Caco-2 (cell line): Measurements from ENCODE around the gene FOXI1. TPM values are rescaled to one million over a fixed set of nuclear protein-coding genes. Genes with fewer than 3 reads are reported as not detected.

ENCODE experiments used
- BruUV-seq: library from RNA; stranded (reverse); fragments of 400-500 nt; replicated peaks from 2 replicates; lab custom pipeline; 2021; lab: Mats Ljungman, UMichigan
- CTCF ChIA-PET: fragments of 300-600 bp; sonication (Branson Sonifier 250); formaldehyde crosslinking; loops from one replicate; lab custom pipeline; 2022; ENCODE audit warnings: antibody characterized with exemption; lab: Charles Lee
- POLR2A ChIA-PET: fragments of 300-600 bp; sonication (Branson Sonifier 250); formaldehyde crosslinking; loops from one replicate; lab custom pipeline; 2022; ENCODE audit warnings: antibody characterized with exemption; lab: Charles Lee
- DNase-seq, 2 experiments: peaks; one replicate each; pipeline versions ENCODE4 v3.0.0 to v3.0.0-alpha.2; 2020 to 2022
- H3K27me3 ChIP-seq: replicated peaks from 2 replicates; pipeline ENCODE4 v1.6.0; 2011; ENCODE audit warnings: low read length; ENCODE audit not compliant: control insufficient read depth, insufficient read depth
- H3K36me3 ChIP-seq: 2 replicates; pipeline ENCODE4 v1.5.1; 2011; ENCODE audit warnings: low read length; ENCODE audit not compliant: control insufficient read depth, insufficient read depth
- H3K4me1 ChIP-seq: fragments of 250-450 bp; sonication (Bioruptor Pico); 2 replicates; pipeline ENCODE4 v1.5.1; 2020; ENCODE audit warnings: mild to moderate bottlenecking
- H3K4me3 ChIP-seq: 2 replicates; pipeline ENCODE4 v1.5.1; 2011; ENCODE audit warnings: low read depth, mild to moderate bottlenecking, control low read depth, low read length
- H3K9me3 ChIP-seq: fragments of 250-450 bp; sonication (Bioruptor Pico); 2 replicates; pipeline ENCODE4 v1.5.1; 2020; ENCODE audit warnings: mild to moderate bottlenecking, moderate library complexity
- H3K27ac Mint-ChIP-seq: one replicate; pipeline ENCODE4 v1.8.0; 2022; ENCODE audit warnings: mixed read lengths; ENCODE audit not compliant: unreplicated experiment
- H3K27me3 Mint-ChIP-seq: one replicate; pipeline ENCODE4 v1.8.0; 2022; ENCODE audit warnings: mixed read lengths; ENCODE audit not compliant: insufficient read depth, unreplicated experiment
- H3K36me3 Mint-ChIP-seq: one replicate; pipeline ENCODE4 v1.8.0; 2022; ENCODE audit warnings: mild to moderate bottlenecking, mixed read lengths; ENCODE audit not compliant: insufficient read depth, unreplicated experiment
- H3K4me1 Mint-ChIP-seq: one replicate; pipeline ENCODE4 v1.8.0; 2022; ENCODE audit warnings: low read depth, mixed read lengths; ENCODE audit not compliant: unreplicated experiment
- H3K4me3 Mint-ChIP-seq: one replicate; pipeline ENCODE4 v1.8.0; 2022; ENCODE audit warnings: mild to moderate bottlenecking, moderate library complexity, mixed read lengths; ENCODE audit not compliant: unreplicated experiment
- H3K9me3 Mint-ChIP-seq: one replicate; pipeline ENCODE4 v1.8.0; 2022; ENCODE audit warnings: mixed read lengths; ENCODE audit not compliant: unreplicated experiment
- intact Hi-C: fragments of 100-400 bp; cut with micrococcal nuclease; formaldehyde crosslinking; loops from one replicate; pipeline ENCODE4 v1.10.0; 2022; ENCODE audit not compliant: unreplicated experiment
- total RNA-seq: library from RNA; stranded (reverse); gene quantifications from 2 replicates; pipeline ENCODE4 v1.2.3, GENCODE V29; 2022
- TF ChIP-seq, protein P1 (sequence below), 2 experiments: fragments of 200-600 bp in 1 of 2; IDR thresholded peaks; 1 replicate in 1 of 2; 2 replicates in 1 of 2; pipeline versions ENCODE4 v1.5.1 to v1.8.0; 2011 to 2022; ENCODE audit warnings: antibody characterized with exemption in 1 of 2, control low read depth in 1 of 2, inconsistent platforms in 1 of 2, low read depth in 1 of 2, low read length in 1 of 2, mild to moderate bottlenecking in 1 of 2, moderate library complexity in 1 of 2; ENCODE audit not compliant: insufficient read depth in 1 of 2, severe bottlenecking in 1 of 2, unreplicated experiment in 1 of 2

The FOXI1 gene
- total RNA-seq, 1 experiment from 2014 or later, result 0.14 TPM

DNA sequence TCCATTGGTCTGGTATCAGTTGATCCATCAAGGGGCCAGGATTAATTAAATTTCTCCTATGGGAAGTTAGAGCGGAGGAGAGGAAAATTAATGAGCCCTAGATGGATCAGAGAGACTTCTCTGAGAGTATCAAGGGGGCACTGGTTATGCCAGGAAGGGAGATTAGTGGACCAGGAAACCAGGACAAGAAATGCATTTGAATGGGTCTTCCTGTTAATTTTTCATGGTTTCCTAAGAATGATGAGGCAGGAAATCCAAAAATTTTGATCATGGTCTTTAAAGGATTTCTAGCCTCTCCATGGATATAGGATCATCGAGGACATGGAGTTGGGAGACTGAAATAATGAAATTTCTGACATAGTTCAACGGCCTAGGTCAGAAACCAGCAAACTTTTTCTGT, 30.8 kb downstream of the FOXI1 start:
- Mint-ChIP-seq H3K27me3 (peaks cover 20% of the 10 kb centered on the region), H3K4me1 (no peaks in the 10 kb centered on the region), H3K4me3 (no peak overlapping the region), H3K27ac (no peak overlapping the region), H3K36me3 (no peaks in the 10 kb centered on the region), H3K9me3 (no peaks in the 10 kb centered on the region)
- DNase-seq, result no peak
- POLR2A ChIA-PET, result no interaction called here
- H3K27me3 ChIP-seq, result no peaks in the 10 kb centered on the region
- H3K9me3 ChIP-seq, result no peaks in the 10 kb centered on the region
- H3K4me1 ChIP-seq, result no peaks in the 10 kb centered on the region
- BruUV-seq, result no TSS peak
- TF ChIP-seq, protein P1, sequence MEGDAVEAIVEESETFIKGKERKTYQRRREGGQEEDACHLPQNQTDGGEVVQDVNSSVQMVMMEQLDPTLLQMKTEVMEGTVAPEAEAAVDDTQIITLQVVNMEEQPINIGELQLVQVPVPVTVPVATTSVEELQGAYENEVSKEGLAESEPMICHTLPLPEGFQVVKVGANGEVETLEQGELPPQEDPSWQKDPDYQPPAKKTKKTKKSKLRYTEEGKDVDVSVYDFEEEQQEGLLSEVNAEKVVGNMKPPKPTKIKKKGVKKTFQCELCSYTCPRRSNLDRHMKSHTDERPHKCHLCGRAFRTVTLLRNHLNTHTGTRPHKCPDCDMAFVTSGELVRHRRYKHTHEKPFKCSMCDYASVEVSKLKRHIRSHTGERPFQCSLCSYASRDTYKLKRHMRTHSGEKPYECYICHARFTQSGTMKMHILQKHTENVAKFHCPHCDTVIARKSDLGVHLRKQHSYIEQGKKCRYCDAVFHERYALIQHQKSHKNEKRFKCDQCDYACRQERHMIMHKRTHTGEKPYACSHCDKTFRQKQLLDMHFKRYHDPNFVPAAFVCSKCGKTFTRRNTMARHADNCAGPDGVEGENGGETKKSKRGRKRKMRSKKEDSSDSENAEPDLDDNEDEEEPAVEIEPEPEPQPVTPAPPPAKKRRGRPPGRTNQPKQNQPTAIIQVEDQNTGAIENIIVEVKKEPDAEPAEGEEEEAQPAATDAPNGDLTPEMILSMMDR (IDR thresholded peaks at IDR 0.05; ENCODE audit: insufficient read depth in 1 of 2, low read depth in 1 of 2, low read length in 1 of 2, severe bottlenecking in 1 of 2, unreplicated experiment in 1 of 2), result no peak
- H3K36me3 ChIP-seq, result no peaks in the 10 kb centered on the region
- no peak overlapping the region for H3K4me3 ChIP-seq
- CTCF ChIA-PET, result no interaction called here
- intact Hi-C loops, result no loop called here

DNA sequence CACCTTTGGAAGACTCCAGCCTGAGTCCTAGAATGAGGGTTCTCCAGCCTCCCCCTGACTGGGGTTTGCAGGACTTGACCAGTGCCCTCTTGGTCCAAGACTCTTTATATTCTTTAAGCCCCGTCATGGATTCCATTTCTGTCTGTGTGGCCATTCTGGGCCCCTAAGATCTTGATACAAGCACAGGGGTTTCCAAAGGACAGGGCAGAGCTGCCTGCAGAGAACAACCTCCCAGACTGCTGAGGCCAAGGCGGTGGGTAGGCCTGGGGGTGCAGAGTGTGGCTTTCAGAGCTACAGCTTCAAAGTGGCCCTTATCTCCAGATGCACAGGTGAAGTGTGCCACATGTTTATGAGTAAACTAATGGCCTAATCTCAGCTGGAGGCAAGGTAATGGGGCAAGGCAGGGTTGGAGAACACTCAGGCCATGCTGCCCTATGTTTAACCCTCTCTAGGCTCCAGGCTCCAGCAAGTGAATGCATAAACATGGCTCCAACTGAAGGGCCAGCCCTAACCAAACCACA, 32.1 kb downstream of the FOXI1 start:
- CTCF ChIA-PET, result no interaction called here

DNA sequence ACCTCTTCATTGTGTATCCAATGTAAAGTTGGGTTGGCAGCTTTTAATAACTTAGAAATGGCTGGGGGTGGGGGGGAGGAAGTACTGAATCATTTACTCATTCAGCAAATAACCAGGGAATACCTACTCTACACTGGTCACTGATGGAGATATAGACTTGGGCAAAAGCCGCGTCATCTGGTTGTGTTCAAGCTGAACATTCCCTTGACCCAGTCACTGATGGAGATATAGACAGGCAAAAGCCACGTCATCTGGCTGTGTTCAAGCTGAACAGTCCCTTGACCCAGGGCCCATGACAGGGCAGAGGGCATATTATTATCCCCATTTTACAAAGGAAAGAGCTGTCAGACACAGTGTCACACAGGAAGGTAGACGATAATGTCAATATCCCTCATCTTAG, 32.6 kb downstream of the FOXI1 start:
- BruUV-seq, result no TSS peak
- TF ChIP-seq, protein P1 (IDR thresholded peaks at IDR 0.05; ENCODE audit: insufficient read depth in 1 of 2, low read depth in 1 of 2, low read length in 1 of 2, severe bottlenecking in 1 of 2, unreplicated experiment in 1 of 2), result no peak

More for the DNA sequence above, 32.1 kb downstream of the FOXI1 start:
- H3K4me1 ChIP-seq, result no peaks in the 10 kb centered on the region
- POLR2A ChIA-PET, result no interaction called here
- no peaks in the 10 kb centered on the region for H3K27me3 ChIP-seq
- no peak overlapping the region for H3K27ac Mint-ChIP-seq
- no peak overlapping the region for H3K4me3 ChIP-seq
- no peaks in the 10 kb centered on the region for H3K36me3 Mint-ChIP-seq
- H3K9me3 ChIP-seq, result no peaks in the 10 kb centered on the region
- H3K9me3 Mint-ChIP-seq, result no peaks in the 10 kb centered on the region
- intact Hi-C loops, result no loop called here
- H3K4me3 Mint-ChIP-seq, result no peak overlapping the region
- peaks cover 20% of the 10 kb centered on the region for H3K27me3 Mint-ChIP-seq
- H3K36me3 ChIP-seq, result no peaks in the 10 kb centered on the region
- BruUV-seq, result no TSS peak
- no peaks in the 10 kb centered on the region for H3K4me1 Mint-ChIP-seq
- TF ChIP-seq, protein P1 (IDR thresholded peaks at IDR 0.05; ENCODE audit: insufficient read depth in 1 of 2, low read depth in 1 of 2, low read length in 1 of 2, severe bottlenecking in 1 of 2, unreplicated experiment in 1 of 2), result no peak
- no peak for DNase-seq

More for the DNA sequence above, 32.6 kb downstream of the FOXI1 start:
- no peak for DNase-seq
- Histone ChIP-seq H3K9me3 (no peaks in the 10 kb centered on the region), H3K4me1 (no peaks in the 10 kb centered on the region), H3K36me3 (no peaks in the 10 kb centered on the region), H3K27me3 (no peaks in the 10 kb centered on the region), H3K4me3 (no peak overlapping the region)
- intact Hi-C loops, result no loop called here
- ChIA-PET POLR2A (no interaction called here), CTCF (no interaction called here)
- Mint-ChIP-seq H3K4me1 (no peaks in the 10 kb centered on the region), H3K27me3 (peaks cover 20% of the 10 kb centered on the region), H3K27ac (no peak overlapping the region), H3K9me3 (no peaks in the 10 kb centered on the region), H3K36me3 (no peaks in the 10 kb centered on the region), H3K4me3 (no peak overlapping the region)
